SH-SY5Y (cell line): ENCODE measurements around the gene HSPG2.

Source experiments
- GATA2 ChIP-seq: IDR thresholded peaks from 2 replicates; pipeline ENCODE4 v1.6.1; 2011; ENCODE audit warnings: mild to moderate bottlenecking, low read depth, low read length
- GATA3 ChIP-seq: IDR thresholded peaks from 2 replicates; pipeline ENCODE4 v1.6.1; 2011; ENCODE audit warnings: low read depth, mild to moderate bottlenecking, low read length, moderate library complexity

HSPG2 gene

GRCh38 chr1:21782349-21782867, 154.7 kb downstream of the HSPG2 start:
- TF ChIP-seq GATA2 (no peak), GATA3 (no peak)

- no peak for TF ChIP-seq GATA3
- no peak for TF ChIP-seq GATA2
Observed at GRCh38 chr1:21781815-21782348, 155.2 kb downstream of the HSPG2 start.

- TF ChIP-seq GATA2 (no peak), GATA3 (no peak)
Observed at GRCh38 chr1:21779613-21780521, 157.2 kb downstream of the HSPG2 start.

GRCh38 chr1:21778405-21778727, 158.7 kb downstream of the HSPG2 start:
- TF ChIP-seq GATA2: no peak
- no peak for TF ChIP-seq GATA3

- TF ChIP-seq GATA3: no peak
- TF ChIP-seq GATA2: no peak
Observed at GRCh38 chr1:21775985-21776562, 161.0 kb downstream of the HSPG2 start.

- no peak for TF ChIP-seq GATA3
- TF ChIP-seq GATA2: no peak
Observed at GRCh38 chr1:21775550-21775914, 161.6 kb downstream of the HSPG2 start.

GRCh38 chr1:21774835-21775549, 162.1 kb downstream of the HSPG2 start:
- TF ChIP-seq GATA3: no peak
- no peak for TF ChIP-seq GATA2

GRCh38 chr1:21773585-21773984, 163.5 kb downstream of the HSPG2 start:
- TF ChIP-seq GATA2: no peak
- TF ChIP-seq GATA3: no peak
